ENCODE measurements around the gene NPPB. TPM values are rescaled to one million over a fixed set of nuclear protein-coding genes. Genes with fewer than 3 reads are reported as not detected.

NPPB gene
- total RNA-seq, 1 donor from 2014 or later = not detected

DNA sequence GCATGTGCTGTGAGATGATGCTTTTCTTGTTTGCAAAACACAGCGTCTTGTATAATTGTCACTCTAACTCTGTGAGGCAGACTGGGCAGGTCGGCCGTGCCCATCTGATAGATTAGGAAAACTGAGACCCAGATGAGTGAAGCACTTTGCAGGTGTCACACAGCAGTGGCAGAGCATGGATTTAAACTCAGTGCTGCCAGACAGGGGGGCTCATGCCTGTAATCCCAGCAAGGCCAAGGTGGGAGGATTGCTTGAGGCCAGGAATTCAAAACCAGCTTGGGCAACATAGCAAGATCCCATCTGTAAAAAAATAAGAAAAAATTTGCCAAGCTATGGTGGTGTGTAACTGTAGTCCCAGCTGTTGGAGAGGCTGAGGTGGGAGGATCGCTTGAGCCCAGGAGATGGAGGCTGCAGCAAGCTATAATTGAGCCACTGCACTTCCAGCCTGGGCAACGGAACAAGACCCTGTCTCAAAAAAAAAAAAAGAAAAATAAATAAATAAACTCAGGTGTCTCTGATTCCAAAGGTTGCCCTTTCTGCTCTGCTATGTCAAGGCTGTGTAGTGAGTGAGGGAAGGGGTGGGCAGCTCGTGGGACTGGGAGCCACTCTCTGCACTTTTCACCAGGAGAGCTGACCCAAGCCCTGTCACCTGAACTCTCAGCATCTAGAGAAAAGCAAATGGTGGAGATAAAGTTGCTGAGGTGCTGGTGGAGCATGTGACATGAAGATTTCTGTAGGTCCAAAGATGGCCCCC is 32.9 kb upstream of the NPPB start:
- Mint-ChIP-seq H3K27me3 (ENCODE audit: unreplicated experiment) (peaks cover 3% of the 10 kb centered on the region), H3K4me3 (ENCODE audit: unreplicated experiment) (no peak overlapping the region), H3K9me3 (ENCODE audit: unreplicated experiment) (no peaks in the 10 kb centered on the region), H3K4me1 (ENCODE audit: low read depth, unreplicated experiment) (no peaks in the 10 kb centered on the region), H3K27ac (ENCODE audit: unreplicated experiment) (no peak overlapping the region), H3K36me3 (ENCODE audit: unreplicated experiment) (no peaks in the 10 kb centered on the region)
- DNase-seq = no peak
- TF ChIP-seq, protein P1, sequence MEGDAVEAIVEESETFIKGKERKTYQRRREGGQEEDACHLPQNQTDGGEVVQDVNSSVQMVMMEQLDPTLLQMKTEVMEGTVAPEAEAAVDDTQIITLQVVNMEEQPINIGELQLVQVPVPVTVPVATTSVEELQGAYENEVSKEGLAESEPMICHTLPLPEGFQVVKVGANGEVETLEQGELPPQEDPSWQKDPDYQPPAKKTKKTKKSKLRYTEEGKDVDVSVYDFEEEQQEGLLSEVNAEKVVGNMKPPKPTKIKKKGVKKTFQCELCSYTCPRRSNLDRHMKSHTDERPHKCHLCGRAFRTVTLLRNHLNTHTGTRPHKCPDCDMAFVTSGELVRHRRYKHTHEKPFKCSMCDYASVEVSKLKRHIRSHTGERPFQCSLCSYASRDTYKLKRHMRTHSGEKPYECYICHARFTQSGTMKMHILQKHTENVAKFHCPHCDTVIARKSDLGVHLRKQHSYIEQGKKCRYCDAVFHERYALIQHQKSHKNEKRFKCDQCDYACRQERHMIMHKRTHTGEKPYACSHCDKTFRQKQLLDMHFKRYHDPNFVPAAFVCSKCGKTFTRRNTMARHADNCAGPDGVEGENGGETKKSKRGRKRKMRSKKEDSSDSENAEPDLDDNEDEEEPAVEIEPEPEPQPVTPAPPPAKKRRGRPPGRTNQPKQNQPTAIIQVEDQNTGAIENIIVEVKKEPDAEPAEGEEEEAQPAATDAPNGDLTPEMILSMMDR (IDR thresholded peaks at IDR 0.05; ENCODE audit: partially characterized antibody, unreplicated experiment) = no peak

- H3K4me1 Mint-ChIP-seq (ENCODE audit: low read depth, unreplicated experiment) = peaks cover 8% of the 10 kb centered on the region
- no peaks in the 10 kb centered on the region for H3K9me3 Mint-ChIP-seq (ENCODE audit: unreplicated experiment)
- peaks cover 3% of the 10 kb centered on the region for H3K27me3 Mint-ChIP-seq (ENCODE audit: unreplicated experiment)
- no peak overlapping the region for H3K27ac Mint-ChIP-seq (ENCODE audit: unreplicated experiment)
- no peaks in the 10 kb centered on the region for H3K36me3 Mint-ChIP-seq (ENCODE audit: unreplicated experiment)
- no peak for DNase-seq
- H3K4me3 Mint-ChIP-seq (ENCODE audit: unreplicated experiment) = no peak overlapping the region
- TF ChIP-seq, protein P1 (IDR thresholded peaks at IDR 0.05; ENCODE audit: partially characterized antibody, unreplicated experiment) = no peak
Observed at GRCh38 chr1:11888877-11889208, 30.1 kb upstream of the NPPB start.

- no peak for DNase-seq
- TF ChIP-seq, protein P1 (IDR thresholded peaks at IDR 0.05; ENCODE audit: partially characterized antibody, unreplicated experiment) = no peak
- Mint-ChIP-seq H3K27ac (ENCODE audit: unreplicated experiment) (no peak overlapping the region), H3K36me3 (ENCODE audit: unreplicated experiment) (no peaks in the 10 kb centered on the region), H3K4me3 (ENCODE audit: unreplicated experiment) (no peak overlapping the region), H3K4me1 (ENCODE audit: low read depth, unreplicated experiment) (peaks cover 8% of the 10 kb centered on the region), H3K9me3 (ENCODE audit: unreplicated experiment) (no peaks in the 10 kb centered on the region), H3K27me3 (ENCODE audit: unreplicated experiment) (peaks cover 3% of the 10 kb centered on the region)
Observed at GRCh38 chr1:11888206-11888876, 29.6 kb upstream of the NPPB start.

GRCh38 chr1:11887666-11888007 is 28.9 kb upstream of the NPPB start:
- TF ChIP-seq, protein P1 (IDR thresholded peaks at IDR 0.05; ENCODE audit: partially characterized antibody, unreplicated experiment) = no peak
- no peaks in the 10 kb centered on the region for H3K36me3 Mint-ChIP-seq (ENCODE audit: unreplicated experiment)

GRCh38 chr1:11886986-11887665 is 28.4 kb upstream of the NPPB start:
- Mint-ChIP-seq H3K9me3 (ENCODE audit: unreplicated experiment) (no peaks in the 10 kb centered on the region), H3K27me3 (ENCODE audit: unreplicated experiment) (peaks cover 5% of the 10 kb centered on the region), H3K4me3 (ENCODE audit: unreplicated experiment) (no peak overlapping the region), H3K36me3 (ENCODE audit: unreplicated experiment) (no peaks in the 10 kb centered on the region), H3K4me1 (ENCODE audit: low read depth, unreplicated experiment) (peaks cover 12% of the 10 kb centered on the region), H3K27ac (ENCODE audit: unreplicated experiment) (no peak overlapping the region)
- DNase-seq = no peak
- TF ChIP-seq, protein P1 (IDR thresholded peaks at IDR 0.05; ENCODE audit: partially characterized antibody, unreplicated experiment) = no peak

More at GRCh38 chr1:11887666-11888007, 28.9 kb upstream of the NPPB start:
- no peak overlapping the region for H3K4me3 Mint-ChIP-seq (ENCODE audit: unreplicated experiment)
- H3K9me3 Mint-ChIP-seq (ENCODE audit: unreplicated experiment) = no peaks in the 10 kb centered on the region
- no peak overlapping the region for H3K27ac Mint-ChIP-seq (ENCODE audit: unreplicated experiment)
- peaks cover 12% of the 10 kb centered on the region for H3K4me1 Mint-ChIP-seq (ENCODE audit: low read depth, unreplicated experiment)
- H3K27me3 Mint-ChIP-seq (ENCODE audit: unreplicated experiment) = peaks cover 5% of the 10 kb centered on the region
- no peak for DNase-seq
